GM12878 (cell line): Measurements from ENCODE around the gene S100P.

Experiments used
- BCLAF1 ChIP-seq: fragments of 450-650 bp; IDR thresholded peaks from 2 replicates; pipeline ENCODE4 v1.6.1; 2017; ENCODE audit warnings: antibody characterized with exemption, mild to moderate bottlenecking, moderate library complexity
- BRCA1 ChIP-seq: IDR thresholded peaks from 2 replicates; pipeline ENCODE4 v1.6.1; 2011; ENCODE audit warnings: low read depth, low read length, improper control_type of control experiment
- CEBPB ChIP-seq, 2 experiments: fragments of 150-350 bp in 1 of 2; IDR thresholded peaks; 2 replicates each; pipeline ENCODE4 v1.6.1; 2012 to 2014; ENCODE audit warnings: low read depth in 2 of 2, low read length in 2 of 2, borderline replicate concordance in 1 of 2, inconsistent platforms in 1 of 2
- CTCF ChIP-seq, 3 experiments: IDR thresholded peaks in 2 of 3; conservative IDR thresholded peaks in 1 of 3; 2 replicates each; pipeline ENCODE4 v1.5.1; 2011; ENCODE audit warnings: low read depth in 3 of 3, low read length in 3 of 3, mild to moderate bottlenecking in 3 of 3, control low read depth in 2 of 3, moderate library complexity in 2 of 3, inconsistent platforms in 1 of 3, mixed read lengths in 1 of 3; ENCODE audit not compliant: control insufficient read depth in 2 of 3, insufficient read depth in 1 of 3; ENCODE audit errors: extremely low read depth in 1 of 3
- E2F4 ChIP-seq: IDR thresholded peaks from 2 replicates; pipeline ENCODE4 v1.6.1; 2012; ENCODE audit warnings: low read depth, low read length, improper control_type of control experiment
- FOS ChIP-seq: IDR thresholded peaks from 3 replicates; pipeline ENCODE4 v1.6.1; 2011; ENCODE audit warnings: borderline replicate concordance; ENCODE audit not compliant: insufficient read length; ENCODE audit errors: extremely low read depth
- JUND ChIP-seq: IDR thresholded peaks from 2 replicates; pipeline ENCODE4 v1.6.1; 2012; ENCODE audit warnings: low read depth, mild to moderate bottlenecking, low read length, improper control_type of control experiment, moderate library complexity
- MAX ChIP-seq: IDR thresholded peaks from 2 replicates; pipeline ENCODE4 v1.6.1; 2012; ENCODE audit warnings: low read depth, low read length, improper control_type of control experiment
- RAD21 ChIP-seq: IDR thresholded peaks from 2 replicates; pipeline ENCODE4 v1.6.1; 2011; ENCODE audit warnings: mild to moderate bottlenecking, low read depth, low read length, moderate library complexity; ENCODE audit not compliant: insufficient read depth
- RBBP5 ChIP-seq: fragments of 200-600 bp; sonication (generic); conservative IDR thresholded peaks from 2 replicates; pipeline ENCODE4 v1.6.1; 2016

GRCh38 chr4:6662591-6662990 lies 31.1 kb upstream of the S100P start:
- TF ChIP-seq CTCF (IDR thresholded peaks at IDR 0.05 in 2 of 3, conservative IDR thresholded peaks at IDR 0.05 in 1 of 3; ENCODE audit: control insufficient read depth in 2 of 3, extremely low read depth in 1 of 3, insufficient read depth in 1 of 3, low read depth in 3 of 3, low read length in 3 of 3): no peak
- no peak for TF ChIP-seq FOS
- no peak for TF ChIP-seq BCLAF1
- no peak for TF ChIP-seq MAX
- TF ChIP-seq RBBP5: no peak
- TF ChIP-seq RAD21: no peak
- no peak for TF ChIP-seq BRCA1
- no peak for TF ChIP-seq JUND
- TF ChIP-seq CEBPB (IDR thresholded peaks at IDR 0.05; ENCODE audit: borderline replicate concordance in 1 of 2, low read depth in 2 of 2, low read length in 2 of 2): no peak
- no peak for TF ChIP-seq E2F4
